Panc1 (cell line): ENCODE data around the gene UST. TPM values are rescaled to one million over a fixed set of nuclear protein-coding genes. Genes with fewer than 3 reads are reported as not detected.

Source experiments
- ATAC-seq: fragments of 200-7000 bp; cut with Tn5 transposase; 2 replicates; pipeline ENCODE4 v1.9.1; 2020; ENCODE audit warnings: mild to moderate bottlenecking, moderate library complexity
- BruUV-seq: library from RNA; stranded (reverse); fragments of 400-500 nt; replicated peaks from 2 replicates; lab custom pipeline; 2021; lab: Mats Ljungman, UMichigan
- CTCF ChIA-PET: fragments of 300-600 bp; sonication (Branson Sonifier 250); formaldehyde crosslinking; loops from one replicate; lab custom pipeline; 2022; ENCODE audit warnings: antibody characterized with exemption; lab: Charles Lee
- POLR2A ChIA-PET: fragments of 300-600 bp; sonication (Branson Sonifier 250); formaldehyde crosslinking; loops from one replicate; lab custom pipeline; 2022; ENCODE audit warnings: antibody characterized with exemption; lab: Charles Lee
- DNase-seq: peaks from one replicate; pipeline ENCODE4 v3.0.0-alpha.2; 2010; ENCODE audit warnings: low read depth, low spot score
- H3K27ac ChIP-seq: 2 replicates; pipeline ENCODE4 v1.5.1; 2011; ENCODE audit warnings: mild to moderate bottlenecking, low read length, inconsistent platforms
- H3K27me3 ChIP-seq: fragments of 200-500 bp; sonication (Bioruptor generic); 2 replicates; pipeline ENCODE4 v1.6.0; 2014; ENCODE audit warnings: low read length, inconsistent platforms; ENCODE audit not compliant: control insufficient read depth, insufficient read depth
- H3K36me3 ChIP-seq: fragments of 200-500 bp; sonication (Bioruptor generic); 2 replicates; pipeline ENCODE4 v1.5.1; 2014; ENCODE audit warnings: inconsistent platforms, mild to moderate bottlenecking, low read length, moderate library complexity; ENCODE audit not compliant: control insufficient read depth, insufficient read depth
- H3K4me1 ChIP-seq: 2 replicates; pipeline ENCODE4 v1.5.1; 2011; ENCODE audit warnings: inconsistent platforms, mild to moderate bottlenecking, low read length, moderate library complexity; ENCODE audit not compliant: control insufficient read depth, insufficient read depth
- H3K4me3 ChIP-seq, 2 experiments: 2 replicates each; pipeline ENCODE4 v1.5.1; 2011 to 2012; ENCODE audit warnings: low read depth in 2 of 2, low read length in 2 of 2, mild to moderate bottlenecking in 2 of 2, inconsistent platforms in 1 of 2, moderate library complexity in 1 of 2
- H3K9me3 ChIP-seq: fragments of 200-500 bp; sonication (Bioruptor generic); 2 replicates; pipeline ENCODE4 v1.5.1; 2014; ENCODE audit warnings: low read depth, mild to moderate bottlenecking, inconsistent platforms, low read length, moderate library complexity; ENCODE audit not compliant: control insufficient read depth, insufficient read depth
- POLR2AphosphoS5 ChIP-seq: IDR thresholded peaks from 2 replicates; pipeline ENCODE4 v1.6.1; 2012; ENCODE audit warnings: mild to moderate bottlenecking, low read depth, low read length, moderate library complexity
- SIN3A ChIP-seq: IDR thresholded peaks from 2 replicates; pipeline ENCODE4 v1.6.1; 2012; ENCODE audit warnings: low read depth, mild to moderate bottlenecking, low read length, moderate library complexity, borderline replicate concordance; ENCODE audit not compliant: insufficient read depth
- TCF7L2 ChIP-seq: IDR thresholded peaks from 2 replicates; pipeline ENCODE4 v1.6.1; 2011; ENCODE audit warnings: mild to moderate bottlenecking, low read depth, low read length, inconsistent platforms
- in situ Hi-C: cut with HindIII; loops from 2 replicates; pipeline ENCODE4 v1.10.0; 2016; ENCODE audit warnings: low sequenced_read_pairs, low pct_unique_long_range_greater_than_20kb
- intact Hi-C: fragments of 100-400 bp; cut with micrococcal nuclease; formaldehyde crosslinking; loops from one replicate; pipeline ENCODE4 v1.10.0; 2022; ENCODE audit not compliant: unreplicated experiment
- total RNA-seq: library from RNA; stranded (reverse); gene quantifications from one replicate; pipeline ENCODE4 v1.2.1, GENCODE V29; 2021; ENCODE audit not compliant: unreplicated experiment
- TF ChIP-seq, protein P1 (sequence below), 2 experiments: IDR thresholded peaks; 2 replicates each; pipeline ENCODE4 v1.6.1; 2011 to 2012; ENCODE audit warnings: low read depth in 2 of 2, control low read depth in 1 of 2, low read length in 1 of 2, mild to moderate bottlenecking in 1 of 2, moderate library complexity in 1 of 2; ENCODE audit not compliant: insufficient read depth in 1 of 2
- TF ChIP-seq, protein P2 (sequence below): fragments of 450-650 bp; IDR thresholded peaks from 2 replicates; pipeline ENCODE4 v1.5.1; 2017; ENCODE audit warnings: mild to moderate bottlenecking

Gene UST
- total RNA-seq, 1 experiment from 2014 or later = 0.15 TPM

DNA sequence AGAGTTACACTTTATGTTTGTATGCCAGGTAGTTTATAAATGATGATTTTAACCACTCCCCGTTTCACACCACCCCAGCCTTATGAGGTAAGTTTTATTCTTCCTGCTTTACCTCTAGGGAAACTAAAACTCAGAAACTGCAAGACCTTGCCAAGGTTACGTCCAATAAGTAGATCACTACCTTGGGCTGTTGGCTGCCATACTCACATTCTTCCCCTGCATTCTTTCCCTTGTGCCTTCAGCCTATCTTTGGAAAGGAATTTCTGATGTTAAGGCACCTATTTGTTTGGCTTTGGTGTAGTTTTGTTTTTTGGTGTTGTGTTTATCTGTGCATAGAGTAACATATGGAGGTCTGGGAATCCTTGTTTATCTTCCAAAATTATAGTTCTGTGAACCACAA, 122.1 kb downstream of the UST start:
- no peaks in the 10 kb centered on the region for H3K9me3 ChIP-seq
- intact Hi-C loops (no loop called here), in situ Hi-C loops (no loop called here)
- ChIA-PET CTCF (no interaction called here), POLR2A (no interaction called here)
- no peak overlapping the region for H3K4me3 ChIP-seq
- no TSS peak for BruUV-seq
- no peaks in the 10 kb centered on the region for H3K27me3 ChIP-seq
- H3K36me3 ChIP-seq = no peaks in the 10 kb centered on the region
- no peak overlapping the region for H3K27ac ChIP-seq
- ATAC-seq (no peak), DNase-seq (no peak)
- TF ChIP-seq, protein P1, sequence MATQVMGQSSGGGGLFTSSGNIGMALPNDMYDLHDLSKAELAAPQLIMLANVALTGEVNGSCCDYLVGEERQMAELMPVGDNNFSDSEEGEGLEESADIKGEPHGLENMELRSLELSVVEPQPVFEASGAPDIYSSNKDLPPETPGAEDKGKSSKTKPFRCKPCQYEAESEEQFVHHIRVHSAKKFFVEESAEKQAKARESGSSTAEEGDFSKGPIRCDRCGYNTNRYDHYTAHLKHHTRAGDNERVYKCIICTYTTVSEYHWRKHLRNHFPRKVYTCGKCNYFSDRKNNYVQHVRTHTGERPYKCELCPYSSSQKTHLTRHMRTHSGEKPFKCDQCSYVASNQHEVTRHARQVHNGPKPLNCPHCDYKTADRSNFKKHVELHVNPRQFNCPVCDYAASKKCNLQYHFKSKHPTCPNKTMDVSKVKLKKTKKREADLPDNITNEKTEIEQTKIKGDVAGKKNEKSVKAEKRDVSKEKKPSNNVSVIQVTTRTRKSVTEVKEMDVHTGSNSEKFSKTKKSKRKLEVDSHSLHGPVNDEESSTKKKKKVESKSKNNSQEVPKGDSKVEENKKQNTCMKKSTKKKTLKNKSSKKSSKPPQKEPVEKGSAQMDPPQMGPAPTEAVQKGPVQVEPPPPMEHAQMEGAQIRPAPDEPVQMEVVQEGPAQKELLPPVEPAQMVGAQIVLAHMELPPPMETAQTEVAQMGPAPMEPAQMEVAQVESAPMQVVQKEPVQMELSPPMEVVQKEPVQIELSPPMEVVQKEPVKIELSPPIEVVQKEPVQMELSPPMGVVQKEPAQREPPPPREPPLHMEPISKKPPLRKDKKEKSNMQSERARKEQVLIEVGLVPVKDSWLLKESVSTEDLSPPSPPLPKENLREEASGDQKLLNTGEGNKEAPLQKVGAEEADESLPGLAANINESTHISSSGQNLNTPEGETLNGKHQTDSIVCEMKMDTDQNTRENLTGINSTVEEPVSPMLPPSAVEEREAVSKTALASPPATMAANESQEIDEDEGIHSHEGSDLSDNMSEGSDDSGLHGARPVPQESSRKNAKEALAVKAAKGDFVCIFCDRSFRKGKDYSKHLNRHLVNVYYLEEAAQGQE (IDR thresholded peaks at IDR 0.05; ENCODE audit: insufficient read depth in 1 of 2, low read depth in 2 of 2, low read length in 1 of 2) = no peak
- TF ChIP-seq TCF7L2 (no peak), POLR2AphosphoS5 (no peak), SIN3A (no peak)
- TF ChIP-seq, protein P2, sequence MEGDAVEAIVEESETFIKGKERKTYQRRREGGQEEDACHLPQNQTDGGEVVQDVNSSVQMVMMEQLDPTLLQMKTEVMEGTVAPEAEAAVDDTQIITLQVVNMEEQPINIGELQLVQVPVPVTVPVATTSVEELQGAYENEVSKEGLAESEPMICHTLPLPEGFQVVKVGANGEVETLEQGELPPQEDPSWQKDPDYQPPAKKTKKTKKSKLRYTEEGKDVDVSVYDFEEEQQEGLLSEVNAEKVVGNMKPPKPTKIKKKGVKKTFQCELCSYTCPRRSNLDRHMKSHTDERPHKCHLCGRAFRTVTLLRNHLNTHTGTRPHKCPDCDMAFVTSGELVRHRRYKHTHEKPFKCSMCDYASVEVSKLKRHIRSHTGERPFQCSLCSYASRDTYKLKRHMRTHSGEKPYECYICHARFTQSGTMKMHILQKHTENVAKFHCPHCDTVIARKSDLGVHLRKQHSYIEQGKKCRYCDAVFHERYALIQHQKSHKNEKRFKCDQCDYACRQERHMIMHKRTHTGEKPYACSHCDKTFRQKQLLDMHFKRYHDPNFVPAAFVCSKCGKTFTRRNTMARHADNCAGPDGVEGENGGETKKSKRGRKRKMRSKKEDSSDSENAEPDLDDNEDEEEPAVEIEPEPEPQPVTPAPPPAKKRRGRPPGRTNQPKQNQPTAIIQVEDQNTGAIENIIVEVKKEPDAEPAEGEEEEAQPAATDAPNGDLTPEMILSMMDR = no peak
- H3K4me1 ChIP-seq = no peaks in the 10 kb centered on the region

DNA sequence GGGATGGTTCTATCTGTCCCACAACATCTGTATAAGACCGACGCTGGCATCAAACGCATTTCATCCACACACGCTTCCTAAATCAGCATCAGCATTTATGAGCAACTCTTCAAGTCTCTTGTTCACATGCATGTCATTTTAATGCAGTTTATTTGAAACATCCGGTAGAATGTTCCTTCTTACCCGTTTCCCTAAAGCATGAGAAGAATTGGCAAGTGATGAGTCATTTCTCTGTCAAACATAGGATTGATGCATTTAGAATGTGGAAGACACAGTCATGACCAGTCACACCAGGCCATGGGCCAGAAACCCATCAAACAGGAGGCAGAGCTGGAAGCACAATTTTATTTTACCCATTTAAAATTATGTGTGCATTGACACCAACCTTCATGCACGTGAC, 122.8 kb downstream of the UST start:
- DNase-seq = peak; percentile 12
- Histone ChIP-seq H3K27me3 (no peaks in the 10 kb centered on the region), H3K4me1 (no peaks in the 10 kb centered on the region), H3K9me3 (no peaks in the 10 kb centered on the region), H3K27ac (no peak overlapping the region), H3K4me3 (no peak overlapping the region), H3K36me3 (no peaks in the 10 kb centered on the region)
- intact Hi-C loops (no loop called here), in situ Hi-C loops (no loop called here)
- POLR2A ChIA-PET = interaction anchor here (0.7 kb wide), 1 partner anchor 235 kb away, joined by 3 read pairs; no protein-coding TSS in a partner anchor
- BruUV-seq = no TSS peak
- ATAC-seq = no peak
- TF ChIP-seq, protein P2 = no peak
- no peak for TF ChIP-seq TCF7L2
- TF ChIP-seq POLR2AphosphoS5 = no peak
- TF ChIP-seq SIN3A = no peak
- TF ChIP-seq, protein P1 (IDR thresholded peaks at IDR 0.05; ENCODE audit: insufficient read depth in 1 of 2, low read depth in 2 of 2, low read length in 1 of 2) = no peak
- CTCF ChIA-PET = no interaction called here
